WTC11 (cell line): Measurements from ENCODE around the gene PANK3. TPM values are rescaled to one million over a fixed set of nuclear protein-coding genes. Genes with fewer than 3 reads are reported as not detected.
A peak's percentile ranks its signal among the peaks of the same experiment; 100 is the strongest.
"Not testable (repeated sequence)": the region's sequence is repeated elsewhere in the genome, so short reads cannot be mapped to it uniquely, and the experiment has no call there.

Experiments used
- ATAC-seq: fragments of 200-7000 bp; cut with Tn5 transposase; 2 replicates; pipeline ENCODE4 v1.10.0; 2021; ENCODE audit warnings: mild to moderate bottlenecking, moderate library complexity
- CTCF ChIA-PET: fragments of 300-600 bp; sonication (Branson Sonifier 250); formaldehyde crosslinking; loops from one replicate; lab custom pipeline; 2021; ENCODE audit warnings: antibody characterized with exemption; lab: Charles Lee
- POLR2A ChIA-PET: fragments of 350-600 bp; sonication (Branson Sonifier 250); formaldehyde crosslinking; loops from one replicate; lab custom pipeline; 2021; ENCODE audit warnings: antibody characterized with exemption; lab: Charles Lee
- DNase-seq: peaks from one replicate; pipeline ENCODE4 v3.0.0; 2021; ENCODE audit warnings: low spot score
- H3K27ac Mint-ChIP-seq: 2 replicates; pipeline ENCODE4 v1.8.0; 2021; ENCODE audit warnings: mixed read lengths
- H3K27me3 Mint-ChIP-seq: 2 replicates; pipeline ENCODE4 v1.8.0; 2021; ENCODE audit warnings: low read depth, mild to moderate bottlenecking, moderate library complexity, mixed read lengths
- H3K36me3 Mint-ChIP-seq: 2 replicates; pipeline ENCODE4 v1.8.0; 2021; ENCODE audit warnings: mixed read lengths
- H3K4me1 Mint-ChIP-seq: 2 replicates; pipeline ENCODE4 v1.8.0; 2022; ENCODE audit warnings: mixed read lengths
- H3K4me3 Mint-ChIP-seq: 2 replicates; pipeline ENCODE4 v1.8.0; 2021; ENCODE audit warnings: mild to moderate bottlenecking, moderate library complexity, mixed read lengths
- H3K9me3 Mint-ChIP-seq: 2 replicates; pipeline ENCODE4 v1.8.0; 2021; ENCODE audit warnings: mixed read lengths
- ATF2 ChIP-seq: sonication (generic); formaldehyde crosslinking; IDR thresholded peaks from 2 replicates; pipeline ENCODE4 v1.8.1; 2022; ENCODE audit warnings: low read depth, missing genetic modification reagents, borderline replicate concordance
- CREB1 ChIP-seq: sonication (generic); formaldehyde crosslinking; IDR thresholded peaks from 2 replicates; pipeline ENCODE4 v1.8.0; 2023; ENCODE audit warnings: mild to moderate bottlenecking, missing genetic modification reagents
- EMX1 ChIP-seq: fragments of 250-450 bp; sonication (Bioruptor Pico); IDR thresholded peaks from 2 replicates; pipeline ENCODE4 v1.8.0; 2021; ENCODE audit warnings: mild to moderate bottlenecking
- ETV6 ChIP-seq: sonication (generic); formaldehyde crosslinking; IDR thresholded peaks from 2 replicates; pipeline ENCODE4 v1.8.1; 2022; ENCODE audit warnings: mild to moderate bottlenecking, missing genetic modification reagents
- FOXK1 ChIP-seq: sonication (generic); formaldehyde crosslinking; IDR thresholded peaks from 2 replicates; pipeline ENCODE4 v1.8.0; 2022; ENCODE audit warnings: mild to moderate bottlenecking, moderate library complexity, missing genetic modification reagents
- HMGA2 ChIP-seq: fragments of 250-450 bp; sonication (Bioruptor Pico); IDR thresholded peaks from 2 replicates; pipeline ENCODE4 v1.4.0; 2021; ENCODE audit warnings: mild to moderate bottlenecking, moderate library complexity
- MLX ChIP-seq: sonication (generic); formaldehyde crosslinking; IDR thresholded peaks from 2 replicates; pipeline ENCODE4 v1.8.1; 2023; ENCODE audit warnings: mild to moderate bottlenecking, missing genetic modification reagents, moderate library complexity
- NFATC4 ChIP-seq: fragments of 250-450 bp; sonication (Bioruptor Pico); IDR thresholded peaks from 2 replicates; pipeline ENCODE4 v1.9.0; 2021; ENCODE audit warnings: mild to moderate bottlenecking
- NR1H2 ChIP-seq: sonication (generic); formaldehyde crosslinking; IDR thresholded peaks from 2 replicates; pipeline ENCODE4 v1.9.0; 2021; ENCODE audit warnings: mild to moderate bottlenecking, moderate library complexity, missing genetic modification reagents
- NR2C2 ChIP-seq: sonication (generic); formaldehyde crosslinking; IDR thresholded peaks from 2 replicates; pipeline ENCODE4 v1.8.0; 2022; ENCODE audit warnings: mild to moderate bottlenecking, missing genetic modification reagents
- OVOL2 ChIP-seq: fragments of 250-450 bp; sonication (Bioruptor Pico); IDR thresholded peaks from 2 replicates; pipeline ENCODE4 v1.9.0; 2021; ENCODE audit warnings: mild to moderate bottlenecking, borderline replicate concordance
- PRDM15 ChIP-seq: sonication (generic); formaldehyde crosslinking; IDR thresholded peaks from 2 replicates; pipeline ENCODE4 v1.8.0; 2022; ENCODE audit warnings: missing genetic modification reagents
- PRRX2 ChIP-seq: fragments of 250-450 bp; sonication (Bioruptor Pico); IDR thresholded peaks from 2 replicates; pipeline ENCODE4 v1.8.0; 2021; ENCODE audit warnings: mild to moderate bottlenecking
- RORB ChIP-seq: fragments of 250-450 bp; sonication (Bioruptor Pico); IDR thresholded peaks from 2 replicates; pipeline ENCODE4 v1.9.0; 2021; ENCODE audit warnings: mild to moderate bottlenecking
- STAT6 ChIP-seq: sonication (generic); formaldehyde crosslinking; conservative IDR thresholded peaks from 2 replicates; pipeline ENCODE4 v1.8.1; 2023; ENCODE audit warnings: mild to moderate bottlenecking, low read depth, missing genetic modification reagents, moderate library complexity
- TEAD4 ChIP-seq: sonication (generic); formaldehyde crosslinking; IDR thresholded peaks from 2 replicates; pipeline ENCODE4 v1.8.0; 2022; ENCODE audit warnings: mild to moderate bottlenecking, missing genetic modification reagents
- TP53 ChIP-seq: sonication (generic); formaldehyde crosslinking; IDR thresholded peaks from 2 replicates; pipeline ENCODE4 v1.8.1; 2023; ENCODE audit warnings: mild to moderate bottlenecking, missing genetic modification reagents
- ZBTB43 ChIP-seq: sonication (generic); formaldehyde crosslinking; IDR thresholded peaks from 2 replicates; pipeline ENCODE4 v1.8.1; 2023; ENCODE audit warnings: mild to moderate bottlenecking, missing genetic modification reagents
- ZNF121 ChIP-seq: sonication (generic); formaldehyde crosslinking; IDR thresholded peaks from 2 replicates; pipeline ENCODE4 v1.8.0; 2023; ENCODE audit warnings: missing genetic modification reagents
- ZNF423 ChIP-seq: fragments of 250-450 bp; sonication (Bioruptor Pico); IDR thresholded peaks from 2 replicates; pipeline ENCODE4 v2.1.2; 2022; ENCODE audit warnings: mild to moderate bottlenecking, moderate library complexity
- ZNF425 ChIP-seq: fragments of 250-450 bp; sonication (Bioruptor Pico); conservative IDR thresholded peaks from 2 replicates; pipeline ENCODE4 v1.9.0; 2021; ENCODE audit warnings: mild to moderate bottlenecking
- ZNF671 ChIP-seq: fragments of 250-450 bp; sonication (Bioruptor Pico); IDR thresholded peaks from 2 replicates; pipeline ENCODE4 v1.8.0; 2021; ENCODE audit warnings: mild to moderate bottlenecking
- total RNA-seq: library from RNA; stranded (reverse); gene quantifications from 3 replicates; pipeline ENCODE4 v1.2.3, GENCODE V29; 2021

PANK3 gene
- total RNA-seq, 1 experiment from 2014 or later = 90.2 TPM

- TF ChIP-seq MLX (no peak), STAT6 (CRISPR knock-in tag) (no peak)
These were observed 42.0 kb downstream of the PANK3 start (continued) for GRCh38 chr5:168537176-168537575.

GRCh38 chr5:168534351-168534750 is 44.8 kb downstream of the PANK3 start:
- ATAC-seq, H3K9me3 Mint-ChIP-seq, H3K4me3 Mint-ChIP-seq, H3K36me3 Mint-ChIP-seq, POLR2A ChIA-PET, DNase-seq, H3K27ac Mint-ChIP-seq: not testable (repeated sequence)
- CTCF ChIA-PET = interaction anchor here (1.3 kb wide), 1 partner anchor 214 kb away, joined by 3 read pairs; no protein-coding TSS in a partner anchor
- H3K27me3 Mint-ChIP-seq = peaks cover 19% of the 10 kb centered on the region
- peaks cover 11% of the 10 kb centered on the region for H3K4me1 Mint-ChIP-seq
- peak; percentile 86 for TF ChIP-seq ZNF121 (CRISPR knock-in tag)

GRCh38 chr5:168531987-168532864 is 46.9 kb downstream of the PANK3 start:
- H3K4me1 Mint-ChIP-seq = peaks cover 16% of the 10 kb centered on the region

More at GRCh38 chr5:168531987-168532864, 46.9 kb downstream of the PANK3 start:
- TF ChIP-seq PRDM15 (CRISPR knock-in tag) (no peak), CREB1 (CRISPR knock-in tag) (no peak), ATF2 (CRISPR knock-in tag) (no peak), PRRX2 (CRISPR knock-in tag) (no peak), TP53 (CRISPR knock-in tag) (no peak), EMX1 (no peak), RORB (CRISPR knock-in tag) (no peak), ETV6 (CRISPR knock-in tag) (no peak), NR1H2 (CRISPR knock-in tag) (no peak), HMGA2 (no peak), ZNF423 (CRISPR knock-in tag) (no peak), TEAD4 (CRISPR knock-in tag) (no peak), OVOL2 (no peak), NFATC4 (CRISPR knock-in tag) (no peak), ZNF425 (CRISPR knock-in tag) (no peak), FOXK1 (CRISPR knock-in tag) (no peak), NR2C2 (CRISPR knock-in tag) (no peak), ZBTB43 (CRISPR knock-in tag) (no peak), ZNF671 (no peak)
- peaks cover 33% of the 10 kb centered on the region for H3K27me3 Mint-ChIP-seq
- H3K27ac Mint-ChIP-seq = no peak overlapping the region
- no peak for DNase-seq
- H3K36me3 Mint-ChIP-seq = no peaks in the 10 kb centered on the region; the same call in 1 of the 2 replicates
- H3K9me3 Mint-ChIP-seq = no peaks in the 10 kb centered on the region
- ChIA-PET CTCF (interaction anchor here (0.7 to 1.3 kb wide), 2 partner anchors 138 to 437 kb away, joined by 3 to 5 read pairs; no protein-coding TSS in a partner anchor), POLR2A (no interaction called here)
- peak; percentile 46 for ATAC-seq
- H3K4me3 Mint-ChIP-seq = no peak overlapping the region
